ENCODE measurements around the gene PPP1R14B. TPM values are rescaled to one million over a fixed set of nuclear protein-coding genes. Genes with fewer than 3 reads are reported as not detected.

PPP1R14B gene
- total RNA-seq, 4 donors from 2014 or later, result 144 to 444 (median 237) TPM

- DNase-seq (no peak), ATAC-seq (no peak)
- Histone ChIP-seq H3K4me1 (peaks cover 6 to 11% of the 10 kb centered on the region in 2 donors), H3K27me3 (no peaks in the 10 kb centered on the region), H3K36me3 (peaks cover 0 to 42% of the 10 kb centered on the region in 2 donors), H3K9me3 (no peaks in the 10 kb centered on the region), H3K4me3 (no peak overlapping the region), H3K27ac (no peak overlapping the region)
- TF ChIP-seq CTCF (IDR thresholded peaks at IDR 0.05 in 4 of 5, conservative IDR thresholded peaks at IDR 0.05 in 1 of 5), result no peak
- TF ChIP-seq POLR2A (IDR thresholded peaks at IDR 0.05), result no peak
- in situ Hi-C loops (cut with MboI; ENCODE audit: low sequenced_read_pairs in 4 of 4), result no loop called here
- intact Hi-C loops (cut with DNase I; ENCODE audit: low total_unique reads), result no loop called here
Observed at GRCh38 chr11:64258356-64258755, 11.6 kb upstream of the PPP1R14B start.

DNA sequence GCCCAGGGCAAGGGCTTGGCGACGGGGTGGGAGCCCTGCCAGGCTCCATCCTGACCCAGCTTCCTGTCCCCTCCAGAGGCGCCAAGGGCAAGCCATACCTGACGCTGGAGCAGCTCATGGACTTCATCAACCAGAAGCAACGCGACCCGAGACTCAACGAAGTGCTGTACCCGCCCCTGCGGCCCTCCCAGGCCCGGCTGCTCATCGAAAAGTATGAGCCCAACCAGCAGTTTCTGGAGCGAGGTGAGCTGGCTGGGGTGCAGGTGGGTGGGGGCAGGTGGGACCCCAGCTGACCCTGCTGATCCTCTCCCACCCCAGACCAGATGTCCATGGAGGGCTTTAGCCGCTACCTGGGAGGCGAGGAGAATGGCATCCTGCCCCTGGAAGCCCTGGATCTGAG lies 9.6 kb upstream of the PPP1R14B start:
- Histone ChIP-seq H3K27ac (no peak overlapping the region), H3K4me3 (no peak overlapping the region), H3K36me3 (peaks cover 0 to 33% of the 10 kb centered on the region in 2 donors), H3K27me3 (no peaks in the 10 kb centered on the region), H3K4me1 (peaks cover 24 to 25% of the 10 kb centered on the region in 2 donors), H3K9me3 (no peaks in the 10 kb centered on the region)
- DNase-seq, result no peak
- in situ Hi-C loops (cut with MboI; ENCODE audit: low sequenced_read_pairs in 4 of 4), result no loop called here
- TF ChIP-seq POLR2A (IDR thresholded peaks at IDR 0.05) (no peak), CTCF (IDR thresholded peaks at IDR 0.05 in 4 of 5, conservative IDR thresholded peaks at IDR 0.05 in 1 of 5) (no peak)
- ATAC-seq, result no peak
- intact Hi-C loops (cut with DNase I; ENCODE audit: low total_unique reads), result no loop called here

- H3K4me1 ChIP-seq, result peaks cover 30 to 31% of the 10 kb centered on the region in 2 donors
- no peak for TF ChIP-seq CTCF (IDR thresholded peaks at IDR 0.05 in 4 of 5, conservative IDR thresholded peaks at IDR 0.05 in 1 of 5)
- no peak for TF ChIP-seq POLR2A (IDR thresholded peaks at IDR 0.05)
- no peak for DNase-seq
- H3K27me3 ChIP-seq, result no peaks in the 10 kb centered on the region
- ATAC-seq, result no peak
- H3K9me3 ChIP-seq, result no peaks in the 10 kb centered on the region
- H3K27ac ChIP-seq, result no peak overlapping the region
- no peak overlapping the region for H3K4me3 ChIP-seq
- intact Hi-C loops (cut with DNase I; ENCODE audit: low total_unique reads) (no loop called here), in situ Hi-C loops (cut with MboI; ENCODE audit: low sequenced_read_pairs in 4 of 4) (no loop called here)
- H3K36me3 ChIP-seq, result peaks cover 0 to 33% of the 10 kb centered on the region in 2 donors
Observed at GRCh38 chr11:64255135-64256128, 8.7 kb upstream of the PPP1R14B start.

DNA sequence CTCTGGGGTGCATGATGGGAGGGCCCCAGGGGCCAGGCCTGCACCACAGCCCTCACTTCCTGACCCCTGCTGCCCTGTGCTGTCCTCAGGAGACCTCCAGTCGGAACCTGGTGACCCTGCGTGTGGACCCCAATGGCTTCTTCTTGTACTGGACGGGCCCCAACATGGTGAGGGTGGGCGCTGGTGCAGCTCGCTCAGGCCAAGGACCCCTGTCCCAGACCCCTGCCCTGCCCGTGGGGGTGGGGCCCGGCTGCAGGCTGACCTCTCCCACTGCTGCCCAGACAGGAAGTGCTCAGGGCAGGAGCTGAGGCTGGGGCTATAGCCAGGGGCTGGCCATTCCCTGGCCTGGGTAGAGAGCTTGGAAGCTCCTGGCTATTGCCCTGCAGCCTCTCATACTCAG lies 7.6 kb upstream of the PPP1R14B start:
- intact Hi-C loops (cut with DNase I; ENCODE audit: low total_unique reads), result no loop called here
- no peak for ATAC-seq

More for the DNA sequence above, 7.6 kb upstream of the PPP1R14B start:
- TF ChIP-seq CTCF (IDR thresholded peaks at IDR 0.05 in 4 of 5, conservative IDR thresholded peaks at IDR 0.05 in 1 of 5) (no peak), POLR2A (IDR thresholded peaks at IDR 0.05) (no peak)
- no peak for DNase-seq
- in situ Hi-C loops (cut with MboI; ENCODE audit: low sequenced_read_pairs in 4 of 4), result no loop called here
- Histone ChIP-seq H3K27me3 (no peaks in the 10 kb centered on the region), H3K4me3 (no peak overlapping the region), H3K36me3 (peaks cover 0 to 30% of the 10 kb centered on the region in 2 donors), H3K27ac (no peak overlapping the region), H3K9me3 (no peaks in the 10 kb centered on the region), H3K4me1 (peaks cover 30 to 31% of the 10 kb centered on the region in 2 donors)

Measured in gastrocnemius medialis (tissue), 4 donors.